GM19193 (cell line): ENCODE results near the gene LACTBL1.

Experiments
- POLR2A ChIP-seq: IDR thresholded peaks from 4 replicates; pipeline ENCODE4 v1.6.1; 2011; ENCODE audit not compliant: insufficient read depth, insufficient read length; ENCODE audit errors: extremely low read depth

LACTBL1 gene

GRCh38 chr1:22951796-22952195 is 20.9 kb downstream of the LACTBL1 start:
- no peak for TF ChIP-seq POLR2A

GRCh38 chr1:22949822-22950331 is 22.8 kb downstream of the LACTBL1 start:
- TF ChIP-seq POLR2A: no peak

- no peak for TF ChIP-seq POLR2A
These were observed 28.2 kb downstream of the LACTBL1 start for GRCh38 chr1:22944346-22945055.

GRCh38 chr1:22941257-22941656 is 31.4 kb downstream of the LACTBL1 start:
- TF ChIP-seq POLR2A: no peak

GRCh38 chr1:22936681-22937080 is 36.0 kb downstream of the LACTBL1 start:
- no peak for TF ChIP-seq POLR2A

- TF ChIP-seq POLR2A: no peak
These were observed 37.2 kb downstream of the LACTBL1 start for GRCh38 chr1:22935433-22935832.

GRCh38 chr1:22932803-22933470 is 39.7 kb downstream of the LACTBL1 start:
- no peak for TF ChIP-seq POLR2A

GRCh38 chr1:22930240-22930912 is 42.3 kb downstream of the LACTBL1 start:
- TF ChIP-seq POLR2A: no peak

- TF ChIP-seq POLR2A: no peak
These were observed 47.6 kb downstream of the LACTBL1 start for GRCh38 chr1:22925111-22925510.

- TF ChIP-seq POLR2A: no peak
These were observed 50.0 kb downstream of the LACTBL1 start for GRCh38 chr1:22922640-22923039.

GRCh38 chr1:22921452-22922126 is 51.1 kb downstream of the LACTBL1 start:
- TF ChIP-seq POLR2A: no peak

GRCh38 chr1:22920734-22921451 is 51.8 kb downstream of the LACTBL1 start:
- no peak for TF ChIP-seq POLR2A

- TF ChIP-seq POLR2A: no peak
These were observed 52.5 kb downstream of the LACTBL1 start for GRCh38 chr1:22920026-22920733.
